GM18526 (cell line): ENCODE measurements around the gene SORCS2.

Experiments used
- POLR2A ChIP-seq: IDR thresholded peaks from 3 replicates; pipeline ENCODE4 v1.6.1; 2011; ENCODE audit not compliant: insufficient read length; ENCODE audit errors: extremely low read depth

SORCS2 gene

GRCh38 chr4:7343081-7343655 is 150.8 kb downstream of the SORCS2 start:
- TF ChIP-seq POLR2A = no peak

- TF ChIP-seq POLR2A = no peak
Measured at GRCh38 chr4:7343950-7344349, 151.6 kb downstream of the SORCS2 start.

GRCh38 chr4:7344636-7345155 is 152.4 kb downstream of the SORCS2 start:
- TF ChIP-seq POLR2A = no peak

GRCh38 chr4:7347981-7348380 is 155.6 kb downstream of the SORCS2 start:
- no peak for TF ChIP-seq POLR2A

- TF ChIP-seq POLR2A = no peak
Measured at GRCh38 chr4:7348946-7349900, 156.9 kb downstream of the SORCS2 start.

GRCh38 chr4:7350396-7350795 is 158.1 kb downstream of the SORCS2 start:
- no peak for TF ChIP-seq POLR2A

GRCh38 chr4:7351014-7351413 is 158.7 kb downstream of the SORCS2 start:
- TF ChIP-seq POLR2A = no peak

GRCh38 chr4:7352486-7352885 is 160.1 kb downstream of the SORCS2 start:
- no peak for TF ChIP-seq POLR2A

GRCh38 chr4:7353046-7353790 is 160.9 kb downstream of the SORCS2 start:
- no peak for TF ChIP-seq POLR2A

- no peak for TF ChIP-seq POLR2A
Measured at GRCh38 chr4:7353846-7354610, 161.7 kb downstream of the SORCS2 start.

- no peak for TF ChIP-seq POLR2A
Measured at GRCh38 chr4:7354927-7355326, 162.6 kb downstream of the SORCS2 start.

- TF ChIP-seq POLR2A = no peak
Measured at GRCh38 chr4:7355795-7356194, 163.5 kb downstream of the SORCS2 start.

GRCh38 chr4:7356667-7357310 is 164.5 kb downstream of the SORCS2 start:
- no peak for TF ChIP-seq POLR2A

- TF ChIP-seq POLR2A = no peak
Measured at GRCh38 chr4:7357323-7357722, 165.0 kb downstream of the SORCS2 start.
